Osteoblast (primary cell): Measurements from ENCODE around the gene TMEM185B. TPM values are rescaled to one million over a fixed set of nuclear protein-coding genes. Genes with fewer than 3 reads are reported as not detected.

Experiments used
- DNase-seq: peaks from one replicate; pipeline ENCODE4 v3.0.0; 2011; ENCODE audit warnings: low spot score, mixed read lengths; ENCODE audit not compliant: insufficient read length; ENCODE audit errors: missing footprints
- H2AFZ ChIP-seq: 2 replicates; pipeline ENCODE4 v1.6.0; 2011; ENCODE audit warnings: mild to moderate bottlenecking, low read length
- H3K27ac ChIP-seq: 2 replicates; pipeline ENCODE4 v1.5.1; 2011; ENCODE audit warnings: mild to moderate bottlenecking, low read depth, low read length, moderate library complexity
- H3K27me3 ChIP-seq: 2 replicates; pipeline ENCODE4 v1.6.0; 2012; ENCODE audit warnings: mild to moderate bottlenecking, control low read depth, inconsistent platforms, low read length, moderate library complexity; ENCODE audit not compliant: insufficient read depth
- H3K36me3 ChIP-seq: 2 replicates; pipeline ENCODE4 v1.5.1; 2011; ENCODE audit warnings: mild to moderate bottlenecking, low read length, control low read depth, moderate library complexity; ENCODE audit not compliant: insufficient read depth
- H3K4me1 ChIP-seq: 2 replicates; pipeline ENCODE4 v1.5.1; 2011; ENCODE audit warnings: mild to moderate bottlenecking, low read length, control low read depth, moderate library complexity; ENCODE audit not compliant: insufficient read depth
- H3K4me2 ChIP-seq: 2 replicates; pipeline ENCODE4 v1.6.0; 2011; ENCODE audit warnings: mild to moderate bottlenecking, low read length; ENCODE audit not compliant: insufficient read depth
- H3K4me3 ChIP-seq: fragments of 200-600 bp; sonication (generic); 3 replicates; pipeline ENCODE4 v1.5.1; 2012; ENCODE audit warnings: mild to moderate bottlenecking, low read length, inconsistent platforms; ENCODE audit not compliant: insufficient read depth
- H3K79me2 ChIP-seq: 2 replicates; pipeline ENCODE4 v1.6.0; 2012; ENCODE audit warnings: mild to moderate bottlenecking, low read length, control low read depth, inconsistent platforms; ENCODE audit not compliant: insufficient read depth
- H3K9me3 ChIP-seq: 2 replicates; pipeline ENCODE4 v1.5.1; 2011; ENCODE audit warnings: low read depth, low read length, control low read depth
- H4K20me1 ChIP-seq: 2 replicates; pipeline ENCODE4 v1.6.0; 2012; ENCODE audit warnings: mild to moderate bottlenecking, low read length, control low read depth; ENCODE audit not compliant: insufficient read depth
- CTCF ChIP-seq: IDR thresholded peaks from 2 replicates; pipeline ENCODE4 v1.5.1; 2011; ENCODE audit warnings: mild to moderate bottlenecking, low read depth, low read length, moderate library complexity; ENCODE audit errors: extremely low read depth
- total RNA-seq: library from RNA; depleted of rRNA; stranded (reverse); fragments of >200 nt; gene quantifications from 2 replicates; pipeline ENCODE4 v1.2.3, GENCODE V29; 2012

Gene TMEM185B
- total RNA-seq, 1 donor = 46.7 TPM

- Histone ChIP-seq H3K27ac (no peak overlapping the region), H3K4me1 (peaks cover 17% of the 10 kb centered on the region), H3K4me2 (no peak overlapping the region), H3K4me3 (no peak overlapping the region), H3K27me3 (no peaks in the 10 kb centered on the region), H2AFZ (no peak overlapping the region), H3K9me3 (no peaks in the 10 kb centered on the region), H3K79me2 (peaks cover 88% of the 10 kb centered on the region), H4K20me1 (peaks cover 74% of the 10 kb centered on the region), H3K36me3 (no peaks in the 10 kb centered on the region)
- no peak for DNase-seq
- TF ChIP-seq CTCF = no peak
These were observed 35.0 kb upstream of the TMEM185B start for GRCh38 chr2:120258196-120258595.

- no peak for TF ChIP-seq CTCF
- peaks cover 15% of the 10 kb centered on the region for H3K4me1 ChIP-seq
- H3K4me2 ChIP-seq = no peak overlapping the region
- H3K27ac ChIP-seq = no peak overlapping the region
- H2AFZ ChIP-seq = no peak overlapping the region
- peaks cover 72% of the 10 kb centered on the region for H4K20me1 ChIP-seq
- no peaks in the 10 kb centered on the region for H3K9me3 ChIP-seq
- H3K79me2 ChIP-seq = peaks cover 86% of the 10 kb centered on the region
- H3K36me3 ChIP-seq = no peaks in the 10 kb centered on the region
- H3K27me3 ChIP-seq = no peaks in the 10 kb centered on the region
- no peak overlapping the region for H3K4me3 ChIP-seq
- no peak for DNase-seq
These were observed 34.3 kb upstream of the TMEM185B start for GRCh38 chr2:120257522-120257921.

GRCh38 chr2:120256651-120257000, 33.4 kb upstream of the TMEM185B start:
- H3K9me3 ChIP-seq = no peaks in the 10 kb centered on the region
- peaks cover 63% of the 10 kb centered on the region for H4K20me1 ChIP-seq
- no peaks in the 10 kb centered on the region for H3K36me3 ChIP-seq
- H2AFZ ChIP-seq = no peak overlapping the region
- DNase-seq = no peak
- TF ChIP-seq CTCF = no peak
- H3K79me2 ChIP-seq = peaks cover 77% of the 10 kb centered on the region
- peaks cover 20% of the 10 kb centered on the region for H3K4me1 ChIP-seq
- H3K4me3 ChIP-seq = no peak overlapping the region
- H3K27me3 ChIP-seq = no peaks in the 10 kb centered on the region
- H3K4me2 ChIP-seq = no peak overlapping the region
- H3K27ac ChIP-seq = no peak overlapping the region

- DNase-seq = no peak
- Histone ChIP-seq H3K4me1 (peaks cover 21% of the 10 kb centered on the region), H3K27me3 (no peaks in the 10 kb centered on the region), H4K20me1 (peaks cover 58% of the 10 kb centered on the region), H3K36me3 (no peaks in the 10 kb centered on the region), H3K4me2 (no peak overlapping the region), H3K27ac (no peak overlapping the region), H2AFZ (no peak overlapping the region), H3K4me3 (no peak overlapping the region), H3K9me3 (no peaks in the 10 kb centered on the region), H3K79me2 (peaks cover 72% of the 10 kb centered on the region)
- TF ChIP-seq CTCF = no peak
These were observed 32.9 kb upstream of the TMEM185B start for GRCh38 chr2:120255986-120256650.
